Measurements from ENCODE around the gene TEKT5.
"Not testable (repeated sequence)": the region's sequence is repeated elsewhere in the genome, so short reads cannot be mapped to it uniquely, and the experiment has no call there.

TEKT5 gene

GRCh38 chr16:10694830-10695229 lies at the start of gene TEKT5:
TEKT5 (minus strand) TSS chr16:10694930; CDS start chr16:10694873, 57 bp downstream.
- DNase-seq (ENCODE audit: low spot score): no peak

GRCh38 chr16:10743610-10744369 lies 49.1 kb upstream of the TEKT5 start, which contains the start of gene NUBP1:
NUBP1 (plus strand) TSS chr16:10743842; CDS start chr16:10743864, 22 bp downstream.
- peak; percentile 96 for DNase-seq (ENCODE audit: low spot score)

- no peak for DNase-seq (ENCODE audit: low spot score)
Measured at GRCh38 chr16:10743227-10743609, 48.5 kb upstream of the TEKT5 start.

GRCh38 chr16:10741844-10742243 lies 47.1 kb upstream of the TEKT5 start:
- no peak for DNase-seq (ENCODE audit: low spot score)

- not testable (repeated sequence) for DNase-seq (ENCODE audit: low spot score)
Measured at GRCh38 chr16:10741249-10741648, 46.5 kb upstream of the TEKT5 start.

GRCh38 chr16:10740845-10741208 lies 46.1 kb upstream of the TEKT5 start:
- DNase-seq (ENCODE audit: low spot score): no peak

GRCh38 chr16:10740000-10740844 lies 45.5 kb upstream of the TEKT5 start:
- no peak for DNase-seq (ENCODE audit: low spot score)

- no peak for DNase-seq (ENCODE audit: low spot score)
Measured at GRCh38 chr16:10738231-10739077, 43.7 kb upstream of the TEKT5 start.

DNA sequence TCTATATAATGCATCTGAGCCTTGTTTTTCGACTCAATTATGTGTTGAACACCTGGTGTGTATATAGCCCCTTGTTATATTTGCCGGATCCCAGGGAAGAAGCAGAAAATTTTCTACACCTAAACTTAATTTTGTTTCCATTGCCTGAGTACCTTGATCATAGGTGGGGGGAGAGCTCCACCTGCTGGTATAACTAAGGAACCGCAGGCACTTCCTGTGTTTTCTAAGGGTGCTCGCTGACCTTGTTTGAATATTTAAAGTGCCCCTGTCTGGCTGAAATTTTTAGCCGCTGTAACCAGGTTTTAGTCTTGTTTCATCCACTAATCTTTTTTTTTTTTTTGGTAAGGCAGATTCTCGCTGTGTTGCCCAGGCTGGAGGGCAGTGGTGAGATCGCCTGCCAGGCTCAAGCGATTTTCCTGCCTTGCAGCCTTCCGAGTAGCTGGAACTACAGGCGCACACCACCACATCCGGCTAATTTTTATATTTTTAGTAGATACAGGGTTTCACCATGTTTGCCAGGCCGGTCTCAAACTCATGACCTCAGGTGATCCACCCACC lies 42.4 kb upstream of the TEKT5 start:
- DNase-seq (ENCODE audit: low spot score): peak; percentile 67

DNA sequence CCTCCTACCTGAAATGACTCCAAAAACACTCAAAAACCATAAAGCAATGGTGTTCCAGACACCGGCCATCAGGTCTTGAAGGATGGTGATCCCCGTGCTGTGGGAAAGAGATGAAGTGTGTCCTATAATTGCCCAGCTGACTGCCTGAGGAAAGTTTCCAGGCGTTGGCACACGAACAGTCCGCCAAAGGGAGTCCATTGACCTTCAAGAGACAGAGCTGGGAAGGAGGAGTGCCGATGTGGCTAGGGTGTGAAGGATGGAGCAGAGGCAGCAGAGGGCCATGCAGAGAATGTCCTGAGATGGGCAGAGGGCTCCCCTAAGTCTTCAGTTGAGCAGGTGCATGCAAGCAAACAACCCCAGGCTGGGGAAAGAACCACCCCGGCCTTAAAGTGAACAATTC lies 37.1 kb upstream of the TEKT5 start:
- DNase-seq (ENCODE audit: low spot score): no peak

DNA sequence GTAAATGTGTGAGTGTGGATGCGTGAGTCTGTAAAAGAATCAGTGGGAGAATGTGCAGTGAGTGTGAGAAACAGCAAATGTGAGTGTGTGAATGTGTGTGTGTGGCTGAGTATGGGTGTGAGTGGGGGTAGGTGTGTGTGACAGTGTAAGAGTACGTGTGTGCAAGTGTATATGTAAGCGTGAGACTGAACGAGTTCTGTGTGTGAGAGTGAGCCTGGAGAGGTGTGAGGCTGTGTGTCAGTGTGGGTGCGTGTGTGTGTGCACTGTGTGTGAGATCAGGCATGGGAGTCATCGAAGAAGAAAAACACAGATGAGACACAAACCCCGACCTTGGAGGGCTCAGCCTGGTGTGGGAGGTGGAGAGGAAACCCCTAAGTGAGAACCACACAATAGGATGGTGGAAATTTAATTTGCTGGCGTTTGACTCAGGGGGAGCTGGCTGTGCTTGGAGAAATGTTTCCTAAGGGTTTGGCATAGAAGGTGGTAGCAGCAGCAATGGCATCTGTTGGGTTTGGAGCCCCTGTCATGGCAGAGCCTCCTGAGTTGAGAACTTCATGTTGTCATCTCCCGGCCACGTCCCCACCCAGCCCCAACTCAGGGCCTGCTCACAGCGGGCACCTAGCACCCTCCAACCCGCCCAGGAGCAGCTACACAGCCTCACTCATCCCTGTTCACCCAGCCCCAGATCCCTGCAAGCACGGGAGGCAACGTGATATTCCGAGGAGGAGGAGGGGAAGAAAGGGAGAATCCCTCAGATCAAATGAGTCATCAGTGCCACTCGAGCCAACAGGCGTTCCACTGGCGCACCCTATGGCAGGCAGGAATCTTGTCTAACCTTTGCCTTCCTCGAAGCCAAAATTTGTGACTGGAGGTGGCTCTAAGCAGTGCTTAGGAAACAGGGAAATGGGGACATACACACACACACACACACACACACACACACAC lies 34.6 kb upstream of the TEKT5 start:
- no peak for DNase-seq (ENCODE audit: low spot score)

- DNase-seq (ENCODE audit: low spot score): no peak
Measured at GRCh38 chr16:10728003-10728887, 33.5 kb upstream of the TEKT5 start.

DNA sequence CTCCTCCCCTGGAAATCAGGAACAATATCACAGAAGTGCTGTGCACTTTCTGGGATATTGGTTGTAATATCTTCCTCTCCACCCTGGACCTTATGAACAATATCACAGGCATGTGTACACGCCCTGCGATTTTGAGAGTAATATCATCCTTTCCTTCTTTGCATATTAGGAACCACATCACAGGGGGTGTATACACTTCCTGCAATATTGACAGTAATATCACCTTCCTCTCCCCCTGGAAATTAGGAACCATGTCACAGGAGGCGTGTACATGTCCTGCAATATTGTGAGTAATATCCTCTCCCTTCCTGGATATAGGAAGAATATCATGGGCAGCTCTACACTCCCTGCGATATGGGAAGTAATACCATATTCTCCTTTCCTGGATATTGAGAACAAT lies 14.2 kb upstream of the TEKT5 start:
- no peak for DNase-seq (ENCODE audit: low spot score)

GRCh38 chr16:10699756-10700155 lies 5.0 kb upstream of the TEKT5 start:
- DNase-seq (ENCODE audit: low spot score): no peak

- DNase-seq (ENCODE audit: low spot score): no peak
Measured at GRCh38 chr16:10694306-10694705, 424 bp downstream of the TEKT5 start.

- DNase-seq (ENCODE audit: low spot score): no peak
Measured at GRCh38 chr16:10693889-10694288, 841 bp downstream of the TEKT5 start.

- DNase-seq (ENCODE audit: low spot score): no peak
Measured at GRCh38 chr16:10692470-10692869, 2.3 kb downstream of the TEKT5 start.

DNA sequence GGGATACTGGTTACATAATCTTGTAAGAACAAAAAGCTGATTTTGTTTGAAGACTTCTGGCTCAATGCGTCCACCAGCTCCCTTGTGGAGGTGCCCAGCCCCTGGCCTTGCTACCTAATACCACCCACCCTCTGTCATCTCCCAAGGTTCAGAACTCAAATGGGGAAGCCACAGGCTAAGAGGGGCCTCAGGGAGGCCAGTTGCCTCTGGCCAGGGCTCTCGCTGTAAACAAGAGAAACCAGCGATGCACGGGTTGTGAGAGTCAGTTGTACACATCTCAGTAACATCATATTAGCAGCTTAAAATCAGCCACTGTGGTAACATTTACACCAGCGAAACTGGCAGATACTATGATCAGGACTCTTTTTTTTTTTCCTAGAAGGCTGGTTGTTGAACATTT lies 6.0 kb downstream of the TEKT5 start:
- DNase-seq (ENCODE audit: low spot score): no peak

DNA sequence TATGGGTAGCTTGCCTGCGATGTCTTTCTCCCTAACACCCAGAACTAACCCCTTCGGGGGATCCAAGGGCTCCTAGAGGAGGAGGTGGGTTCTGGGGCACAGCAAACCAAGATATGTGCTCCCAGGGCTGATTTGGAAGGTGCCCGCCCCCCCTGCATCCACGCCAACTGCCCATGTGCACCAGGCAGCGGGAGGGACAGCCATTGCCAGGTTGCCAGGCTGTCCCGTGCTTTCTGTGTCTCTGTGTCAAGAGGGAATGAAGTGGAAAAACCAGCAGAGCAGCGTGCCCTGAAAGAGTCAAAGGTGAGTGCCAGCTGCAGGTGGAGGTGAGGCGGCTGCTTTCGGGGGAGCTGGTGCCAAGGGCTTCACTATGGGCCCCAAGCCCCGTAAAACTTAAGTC lies 6.4 kb downstream of the TEKT5 start:
- no peak for DNase-seq (ENCODE audit: low spot score)

DNA sequence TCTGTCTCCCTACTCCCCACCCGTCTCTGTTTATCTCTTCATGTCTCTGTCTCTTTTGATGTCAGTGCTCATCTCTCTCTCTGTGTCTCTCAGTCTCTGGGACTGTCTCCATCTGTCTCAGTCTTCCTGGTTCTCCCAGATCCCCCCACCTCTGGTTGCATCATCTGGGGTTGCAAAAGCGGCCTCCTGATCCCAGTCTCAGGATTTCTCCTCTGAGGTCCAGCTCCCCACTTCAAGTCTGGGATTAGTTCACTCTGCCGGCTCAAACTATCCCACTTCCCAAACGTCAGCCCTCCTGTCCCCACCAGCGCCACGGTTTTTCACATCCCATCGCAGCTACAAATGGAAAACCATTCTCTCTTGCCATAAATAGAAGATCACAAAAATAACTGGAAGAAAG lies 9.0 kb downstream of the TEKT5 start:
- no peak for DNase-seq (ENCODE audit: low spot score)

All from AG08396 (cell line).